SKM-1 (cell line): ENCODE results near the gene HDAC9.

ENCODE experiments used
- DNase-seq: peaks from one replicate; lab custom pipeline; 2025; ENCODE audit not compliant: unreplicated experiment; lab: John Stamatoyannopoulos, UW

Gene HDAC9

DNA sequence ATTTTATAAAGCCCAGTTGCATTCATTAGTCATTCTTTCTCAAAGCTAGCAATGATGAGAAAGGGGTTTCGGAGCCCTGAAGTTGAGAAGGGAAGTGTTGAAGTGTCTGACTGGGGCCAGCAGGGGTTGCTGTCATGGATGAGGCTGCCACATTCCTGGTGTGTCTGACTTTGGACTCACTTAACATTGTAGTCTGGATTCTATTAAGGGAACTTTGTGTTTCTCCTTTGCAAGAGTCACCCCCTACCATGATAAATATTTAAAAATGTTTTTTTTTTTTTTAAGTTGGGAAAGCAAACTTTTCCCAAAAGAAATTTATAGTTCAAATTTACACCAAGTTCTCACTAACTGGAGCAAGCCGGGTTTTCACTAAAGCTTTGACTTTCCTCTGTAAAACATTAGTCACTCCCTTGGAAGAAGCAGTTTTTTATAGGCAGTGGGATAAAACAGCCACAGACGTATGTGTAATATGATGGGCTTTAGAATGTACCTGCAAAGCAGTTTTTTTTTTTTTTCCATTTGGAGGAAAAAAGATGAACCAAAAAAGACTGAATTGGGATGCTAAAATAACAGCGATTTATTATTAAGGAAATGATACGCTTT is 378.3 kb downstream of the HDAC9 start:
- DNase-seq = no peak

DNA sequence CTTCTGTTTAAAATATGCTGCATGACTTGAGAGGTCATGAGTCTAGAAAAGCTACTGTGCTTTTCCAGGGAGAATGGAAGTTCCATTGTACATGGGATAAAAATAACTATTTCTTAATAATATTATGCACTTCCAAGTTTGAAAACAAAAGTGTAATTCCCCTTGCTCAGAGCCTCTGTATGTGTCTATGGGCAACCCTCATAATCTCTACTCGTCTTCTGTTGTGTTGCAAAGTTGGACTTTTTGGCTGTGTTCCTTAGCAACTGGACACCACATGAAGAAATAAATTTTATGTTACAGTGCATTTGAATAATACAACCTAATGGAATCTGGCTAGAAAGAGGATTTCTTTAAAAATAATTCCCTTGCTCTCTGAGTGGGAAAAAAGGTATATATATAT is 379.3 kb downstream of the HDAC9 start:
- DNase-seq = no peak

DNA sequence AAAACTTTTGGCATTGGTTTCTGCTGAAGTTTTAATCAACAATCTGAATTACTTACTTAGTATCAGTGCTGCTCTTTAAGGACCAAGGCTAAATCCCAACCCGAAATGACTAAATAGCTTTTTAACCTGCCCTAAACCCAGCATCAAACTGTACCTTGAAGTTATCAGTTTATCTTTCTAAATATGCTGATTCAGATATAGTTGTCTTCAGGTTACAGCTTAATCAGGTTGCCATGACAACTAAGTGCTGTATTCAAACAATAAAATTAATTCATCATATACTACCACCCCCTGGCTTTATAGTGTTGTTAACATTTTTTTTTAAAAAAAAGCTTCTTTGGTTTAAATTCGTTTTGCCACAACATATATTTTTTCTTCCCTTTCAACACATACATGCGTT is 382.3 kb downstream of the HDAC9 start:
- DNase-seq = no peak

DNA sequence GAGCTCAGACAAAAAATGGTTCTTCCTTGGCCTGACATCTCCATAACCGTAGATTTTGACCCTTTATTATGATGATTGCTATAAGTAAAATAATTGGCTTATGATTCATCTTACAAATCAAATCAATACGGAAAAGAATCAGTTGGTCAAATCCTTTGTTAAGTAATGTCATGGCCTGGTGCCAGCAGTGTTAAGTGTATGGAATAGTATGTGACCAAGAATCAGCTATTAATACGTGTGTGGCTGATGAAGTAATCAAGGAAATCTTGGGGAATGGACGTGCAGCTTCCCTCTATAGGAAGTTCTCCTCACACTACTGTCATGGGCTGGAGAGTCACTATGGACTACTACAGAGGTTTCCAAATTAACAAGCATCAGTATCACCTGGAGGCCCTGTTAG is 391.3 kb downstream of the HDAC9 start:
- DNase-seq = no peak

- no peak for DNase-seq
These were observed 393.9 kb downstream of the HDAC9 start for GRCh38 chr7:18889436-18889835.

GRCh38 chr7:18890134-18890533 is 394.6 kb downstream of the HDAC9 start:
- no peak for DNase-seq

- no peak for DNase-seq
These were observed 395.5 kb downstream of the HDAC9 start for GRCh38 chr7:18890885-18891621.

GRCh38 chr7:18893156-18893555 is 397.6 kb downstream of the HDAC9 start:
- DNase-seq = no peak

DNA sequence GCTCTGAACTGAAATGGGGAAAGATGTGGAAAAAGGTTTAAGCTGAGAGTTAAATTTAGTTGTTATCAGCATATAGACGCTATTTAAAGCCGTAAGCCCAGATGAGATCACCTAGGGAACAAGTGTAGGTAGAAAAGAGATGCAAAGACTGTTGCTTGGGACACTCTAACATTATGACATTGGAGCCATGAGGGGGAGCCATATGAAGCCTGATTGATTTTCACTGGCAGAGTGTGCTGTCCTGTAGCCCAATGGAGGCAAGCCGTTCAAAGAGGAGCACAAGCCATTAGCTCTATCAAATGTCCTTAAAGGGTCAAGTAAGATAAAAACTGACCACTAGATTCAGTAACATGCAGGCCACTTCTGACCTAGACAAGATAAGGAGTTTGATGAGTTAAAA is 398.6 kb downstream of the HDAC9 start:
- no peak for DNase-seq

- no peak for DNase-seq
These were observed 399.9 kb downstream of the HDAC9 start for GRCh38 chr7:18895456-18895855.

- no peak for DNase-seq
These were observed 400.9 kb downstream of the HDAC9 start for GRCh38 chr7:18896343-18896975.

- DNase-seq = no peak
These were observed 404.7 kb downstream of the HDAC9 start for GRCh38 chr7:18900236-18900635.

DNA sequence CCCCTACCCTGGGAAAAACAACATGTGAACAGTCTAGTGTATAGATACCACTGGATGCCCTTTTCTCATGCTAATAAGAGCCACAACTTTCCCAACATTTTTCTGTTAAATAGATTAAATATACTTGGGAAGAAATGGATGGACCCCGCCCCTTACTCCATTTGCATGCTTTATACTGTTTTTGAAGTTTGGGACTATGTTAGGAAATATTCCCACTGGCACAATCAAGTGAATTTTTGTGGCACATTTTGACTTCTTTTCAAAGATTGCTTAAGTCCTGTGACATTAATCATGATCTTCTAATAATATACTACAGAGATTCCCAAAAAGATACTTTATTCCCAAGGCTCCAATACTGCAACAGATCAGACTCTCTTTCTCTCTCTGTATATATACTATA is 405.3 kb downstream of the HDAC9 start:
- no peak for DNase-seq

DNA sequence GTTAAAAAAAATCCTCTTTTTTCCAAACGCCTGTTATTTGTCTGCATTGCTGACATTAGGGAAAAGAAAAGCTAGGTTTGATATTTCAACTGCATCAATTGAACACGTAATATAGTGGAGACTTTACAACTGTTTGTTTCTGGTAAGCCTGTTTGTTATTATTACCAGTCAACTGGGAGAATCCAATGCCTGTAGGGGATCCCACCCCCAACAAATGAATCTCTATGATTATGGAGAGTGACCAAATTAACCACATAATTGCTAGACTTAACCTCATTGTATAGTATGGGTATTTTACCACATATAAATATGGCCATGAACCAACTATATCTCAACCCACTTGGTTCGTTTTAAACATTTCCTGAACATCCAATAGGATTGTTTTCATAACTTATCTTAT is 405.8 kb downstream of the HDAC9 start:
- no peak for DNase-seq

- no peak for DNase-seq
These were observed 406.5 kb downstream of the HDAC9 start for GRCh38 chr7:18901982-18902421.

DNA sequence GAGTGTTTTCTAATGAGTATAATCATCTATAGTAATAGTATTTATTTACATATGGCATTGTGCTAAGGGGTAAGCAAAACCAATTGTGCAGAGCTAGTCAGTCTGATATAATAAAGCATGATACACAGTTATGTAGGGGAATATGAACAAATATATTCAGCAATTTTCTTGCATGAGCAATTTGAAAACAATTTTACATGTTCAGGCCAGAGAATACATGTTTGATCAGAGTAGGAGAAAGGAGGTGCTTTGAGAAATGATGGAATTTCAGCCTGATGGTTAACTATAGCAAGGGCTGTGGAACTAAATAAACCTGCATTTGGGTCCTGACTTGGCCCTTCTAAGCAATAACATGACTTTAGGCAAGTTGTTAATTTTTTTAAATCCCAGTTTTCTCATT is 407.3 kb downstream of the HDAC9 start:
- DNase-seq = no peak

DNA sequence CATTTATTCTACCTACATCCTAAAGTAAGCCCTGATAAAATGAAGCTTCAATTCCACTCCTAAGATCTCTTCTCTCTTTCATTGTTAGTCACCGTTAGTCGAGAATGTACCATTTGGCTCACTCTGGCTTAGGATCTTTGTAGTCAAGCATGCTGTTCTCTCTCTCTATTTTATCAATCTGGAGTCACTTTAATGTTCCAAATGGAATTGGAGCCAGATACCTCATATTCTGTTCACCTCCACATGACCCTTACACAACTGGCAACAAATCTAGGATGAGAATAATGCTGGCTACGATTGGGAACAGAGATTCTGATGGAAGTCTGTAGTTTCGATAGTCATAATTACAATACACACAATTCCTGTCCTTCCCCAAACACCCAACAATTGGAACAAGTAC is 408.1 kb downstream of the HDAC9 start:
- DNase-seq = no peak

DNA sequence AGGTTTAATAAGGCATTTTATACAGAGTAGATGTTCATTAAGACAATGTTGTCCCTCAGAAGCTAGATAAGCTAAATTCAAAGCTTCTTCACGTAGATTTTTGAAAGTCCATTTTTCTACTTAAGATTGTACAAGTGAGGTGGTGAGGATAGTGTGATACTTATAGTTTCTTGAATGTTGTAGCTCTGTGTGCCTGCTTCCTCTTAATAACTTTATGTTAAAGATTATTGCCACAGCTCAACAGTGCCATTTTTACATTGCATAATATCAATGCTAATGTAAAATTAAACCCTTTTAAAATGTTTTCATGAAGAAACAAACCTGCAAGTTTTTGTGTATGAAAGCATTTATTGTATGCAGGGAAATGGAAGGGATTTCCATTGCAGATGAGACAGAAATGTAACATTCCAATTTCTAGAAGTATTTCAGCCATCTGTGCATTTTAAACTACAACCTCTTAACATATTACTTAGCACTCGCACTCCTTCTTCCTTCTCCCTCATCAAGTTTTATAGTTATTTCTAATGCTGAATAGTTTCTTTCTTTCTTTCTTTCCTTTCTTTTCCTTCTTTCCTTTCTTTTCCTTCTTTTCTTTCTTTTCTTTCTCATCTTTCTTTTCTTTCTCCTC is 409.9 kb downstream of the HDAC9 start:
- DNase-seq = no peak

DNA sequence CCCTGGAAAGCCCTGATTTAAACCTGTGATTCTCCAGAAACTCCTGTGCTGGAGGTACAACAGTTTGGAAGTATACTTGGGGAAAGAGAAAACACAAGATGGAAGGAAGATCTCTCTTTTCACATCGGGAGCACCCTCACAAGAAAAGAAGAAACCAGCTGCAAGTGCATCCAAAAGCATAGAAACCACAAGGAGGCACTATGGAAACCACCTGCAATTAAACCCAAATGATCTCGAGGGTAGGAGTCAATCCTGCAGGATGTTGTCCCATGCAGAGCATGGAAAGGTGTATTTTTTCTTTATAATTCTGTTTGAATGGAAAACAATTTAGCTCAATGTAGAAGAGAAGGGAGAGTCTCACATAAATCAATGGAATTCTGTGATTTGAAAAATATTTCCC is 411.4 kb downstream of the HDAC9 start:
- no peak for DNase-seq

DNA sequence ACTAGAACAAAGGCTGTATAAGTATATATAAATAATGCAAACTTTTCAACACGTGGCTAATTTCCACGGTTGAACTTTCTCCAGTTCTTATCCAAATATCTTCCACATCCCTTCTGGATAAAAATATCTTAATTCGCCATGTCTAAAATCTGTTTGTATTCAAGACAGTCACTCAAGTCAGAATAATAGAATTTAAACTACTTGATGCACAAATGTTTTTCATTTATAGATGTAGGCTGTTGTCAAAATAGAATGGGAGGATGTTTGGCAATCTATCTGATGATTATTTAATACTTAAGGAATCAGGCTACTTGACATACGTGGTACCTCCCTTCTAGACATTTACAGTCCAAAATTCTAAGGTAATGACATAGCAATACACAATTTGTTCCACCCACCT is 417.6 kb downstream of the HDAC9 start:
- no peak for DNase-seq

DNA sequence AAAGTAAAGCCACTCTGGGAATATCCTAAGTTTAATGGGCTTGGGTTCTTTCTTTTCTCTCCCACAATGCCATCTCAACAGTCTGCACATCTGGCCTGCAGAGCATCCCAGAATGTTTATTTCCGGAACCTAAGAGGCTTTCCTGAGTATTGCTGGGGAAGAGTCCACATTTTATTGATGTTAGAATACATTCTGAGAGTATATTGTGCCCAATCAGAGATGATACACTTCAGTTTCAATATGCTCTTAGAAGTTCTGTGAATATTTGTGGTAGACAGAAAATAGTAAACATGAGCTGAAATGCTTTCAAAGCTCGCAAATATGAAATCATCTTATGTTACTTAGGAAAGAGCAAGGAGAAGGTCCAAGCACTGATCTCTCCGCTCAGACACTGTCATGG is 421.3 kb downstream of the HDAC9 start:
- no peak for DNase-seq

GRCh38 chr7:18927134-18927533 is 431.6 kb downstream of the HDAC9 start:
- DNase-seq = no peak
